Dermis blood vessel endothelial cell (primary cell): Measurements from ENCODE around the gene FNDC1. TPM values are rescaled to one million over a fixed set of nuclear protein-coding genes. Genes with fewer than 3 reads are reported as not detected.

Source experiments
- DNase-seq: peaks from one replicate; pipeline ENCODE4 v3.0.0; 2010
- total RNA-seq: library from RNA; depleted of rRNA; stranded (reverse); fragments of >200 nt; gene quantifications from 2 replicates; pipeline ENCODE4 v1.2.3, GENCODE V29; 2014

FNDC1 gene
- total RNA-seq, 1 donor from 2014 or later = not detected

GRCh38 chr6:159212525-159213280 is 43.5 kb downstream of the FNDC1 start:
- no peak for DNase-seq

- no peak for DNase-seq
Measured at GRCh38 chr6:159213405-159213804, 44.2 kb downstream of the FNDC1 start.

- DNase-seq = no peak
Measured at GRCh38 chr6:159214281-159214680, 45.1 kb downstream of the FNDC1 start.

GRCh38 chr6:159217595-159218275 is 48.5 kb downstream of the FNDC1 start:
- DNase-seq = peak; percentile 41

GRCh38 chr6:159220093-159220492 is 50.9 kb downstream of the FNDC1 start:
- no peak for DNase-seq

- DNase-seq = no peak
Measured at GRCh38 chr6:159221486-159222170, 52.4 kb downstream of the FNDC1 start.

- DNase-seq = no peak
Measured at GRCh38 chr6:159224452-159224851, 55.3 kb downstream of the FNDC1 start.

- DNase-seq = no peak
Measured at GRCh38 chr6:159229651-159230051, 60.5 kb downstream of the FNDC1 start.

- no peak for DNase-seq
Measured at GRCh38 chr6:159232106-159232645, 63.0 kb downstream of the FNDC1 start.

- no peak for DNase-seq
Measured at GRCh38 chr6:159232751-159233150, 63.6 kb downstream of the FNDC1 start.

GRCh38 chr6:159233365-159234101 is 64.3 kb downstream of the FNDC1 start:
- DNase-seq = no peak

- DNase-seq = no peak
Measured at GRCh38 chr6:159234102-159234553, 64.9 kb downstream of the FNDC1 start.

GRCh38 chr6:159238920-159239558 is 69.8 kb downstream of the FNDC1 start:
- DNase-seq = no peak

- DNase-seq = no peak
Measured at GRCh38 chr6:159249128-159249527, 79.9 kb downstream of the FNDC1 start.

GRCh38 chr6:159249752-159250151 is 80.6 kb downstream of the FNDC1 start:
- no peak for DNase-seq

GRCh38 chr6:159250633-159251032 is 81.4 kb downstream of the FNDC1 start:
- DNase-seq = no peak

GRCh38 chr6:159252955-159253508 is 83.8 kb downstream of the FNDC1 start:
- DNase-seq = peak; percentile 30

GRCh38 chr6:159254186-159254585 is 85.0 kb downstream of the FNDC1 start:
- DNase-seq = no peak

GRCh38 chr6:159255434-159255951 is 86.3 kb downstream of the FNDC1 start:
- DNase-seq = no peak

- no peak for DNase-seq
Measured at GRCh38 chr6:159256128-159256527, 86.9 kb downstream of the FNDC1 start.

- DNase-seq = no peak
Measured at GRCh38 chr6:159257846-159258245, 88.6 kb downstream of the FNDC1 start.
